Mesendoderm (in vitro differentiated cells): ENCODE results near the gene SH2D1B.
"Not testable (repeated sequence)": the region's sequence is repeated elsewhere in the genome, so short reads cannot be mapped to it uniquely, and the experiment has no call there.

Experiments used
- DNase-seq: peaks from one replicate; pipeline ENCODE4 v3.0.0; 2013
- H2AK5ac ChIP-seq: 2 replicates; pipeline ENCODE4 v1.6.1; 2013; ENCODE audit warnings: low read length, inconsistent platforms
- H2BK120ac ChIP-seq: 2 replicates; pipeline ENCODE4 v1.6.1; 2013; ENCODE audit warnings: low read depth, mild to moderate bottlenecking, low read length, moderate library complexity, mixed read lengths
- H2BK15ac ChIP-seq: replicated peaks from 2 replicates; pipeline ENCODE4 v1.6.1; 2013; ENCODE audit warnings: low read depth, mild to moderate bottlenecking, moderate library complexity
- H2BK5ac ChIP-seq: 2 replicates; pipeline ENCODE4 v1.6.1; 2013; ENCODE audit warnings: low read length, inconsistent platforms
- H3K18ac ChIP-seq: 2 replicates; pipeline ENCODE4 v1.6.1; 2013; ENCODE audit warnings: mild to moderate bottlenecking, low read length, mixed read lengths
- H3K23ac ChIP-seq: one replicate; pipeline ENCODE4 v1.6.1; 2013; ENCODE audit warnings: low read length
- H3K27ac ChIP-seq: 2 replicates; pipeline ENCODE4 v1.5.1; 2013; ENCODE audit warnings: low read depth, mild to moderate bottlenecking, inconsistent platforms, low read length, moderate library complexity
- H3K27me3 ChIP-seq: 2 replicates; pipeline ENCODE4 v1.6.1; 2013; ENCODE audit warnings: low read length, control low read depth, mild to moderate bottlenecking, inconsistent platforms; ENCODE audit not compliant: insufficient read depth, poor library complexity
- H3K36me3 ChIP-seq: 2 replicates; pipeline ENCODE4 v1.6.1; 2013; ENCODE audit warnings: low read length, inconsistent platforms; ENCODE audit not compliant: control insufficient read depth, insufficient read depth
- H3K4ac ChIP-seq: one replicate; pipeline ENCODE4 v1.6.1; 2013; ENCODE audit warnings: low read depth, mild to moderate bottlenecking, low read length, moderate library complexity
- H3K4me1 ChIP-seq: 2 replicates; pipeline ENCODE4 v1.6.1; 2013; ENCODE audit warnings: low read depth, low read length, inconsistent platforms; ENCODE audit not compliant: control insufficient read depth
- H3K4me2 ChIP-seq: 2 replicates; pipeline ENCODE4 v1.6.1; 2013; ENCODE audit warnings: low read length
- H3K4me3 ChIP-seq: 2 replicates; pipeline ENCODE4 v1.5.1; 2013; ENCODE audit warnings: mild to moderate bottlenecking, low read length
- H3K56ac ChIP-seq: one replicate; pipeline ENCODE4 v1.6.1; 2013; ENCODE audit warnings: low read length
- H3K79me1 ChIP-seq: 2 replicates; pipeline ENCODE4 v1.6.1; 2013; ENCODE audit warnings: low read length, inconsistent platforms
- H3K79me2 ChIP-seq: 2 replicates; pipeline ENCODE4 v1.6.1; 2013; ENCODE audit warnings: mild to moderate bottlenecking, low read length; ENCODE audit not compliant: control insufficient read depth, insufficient read depth
- H3K9ac ChIP-seq: 2 replicates; pipeline ENCODE4 v1.6.1; 2013; ENCODE audit warnings: low read length, inconsistent platforms
- H4K5ac ChIP-seq: one replicate; pipeline ENCODE4 v1.6.1; 2013; ENCODE audit warnings: low read length
- H4K8ac ChIP-seq: one replicate; pipeline ENCODE4 v1.6.1; 2013; ENCODE audit warnings: low read depth, mild to moderate bottlenecking, control low read depth, low read length, moderate library complexity
- WGBS: extraction: QIAGEN DNeasy Blood & Tissue Kit; methylation state at CpG from one replicate; pipeline ENCODE4 v1.1.7; 2013; ENCODE audit warnings: low lambda C conversion rate, missing lambda C conversion rate; ENCODE audit not compliant: insufficient coverage; ENCODE audit errors: extremely low coverage; 5-methylcytosine and 5-hydroxymethylcytosine counted together

Gene SH2D1B

GRCh38 chr1:162432977-162433713, 21.2 kb upstream of the SH2D1B start:
- H4K8ac ChIP-seq, H2BK15ac ChIP-seq, H3K4me1 ChIP-seq, H3K18ac ChIP-seq, H3K79me1 ChIP-seq, H3K27ac ChIP-seq, H3K79me2 ChIP-seq, H3K56ac ChIP-seq, DNase-seq, H3K27me3 ChIP-seq, H3K4me2 ChIP-seq, H4K5ac ChIP-seq, H3K36me3 ChIP-seq, H2AK5ac ChIP-seq, H3K4me3 ChIP-seq, H2BK5ac ChIP-seq, H3K9ac ChIP-seq, H3K23ac ChIP-seq, H2BK120ac ChIP-seq, H3K4ac ChIP-seq: not testable (repeated sequence)
- no CpG with 5 or more reads among the region's 47 CpGs for WGBS

- WGBS: no CpG with 5 or more reads among the region's 4 CpGs
- H3K23ac ChIP-seq: no peak overlapping the region
- no peak overlapping the region for H3K56ac ChIP-seq
- no peak overlapping the region for H3K9ac ChIP-seq
- no peak overlapping the region for H3K4me3 ChIP-seq
- H4K8ac ChIP-seq: no peak overlapping the region
- H3K27me3 ChIP-seq: no peaks in the 10 kb centered on the region
- no peak for DNase-seq
- no peaks in the 10 kb centered on the region for H3K4me1 ChIP-seq
- H3K36me3 ChIP-seq: no peaks in the 10 kb centered on the region
- H4K5ac ChIP-seq: no peak overlapping the region
- H3K4me2 ChIP-seq: no peak overlapping the region
- no peak overlapping the region for H2BK15ac ChIP-seq
- no peak overlapping the region for H3K27ac ChIP-seq
- no peak overlapping the region for H3K18ac ChIP-seq
- no peak overlapping the region for H3K4ac ChIP-seq
- no peak overlapping the region for H2AK5ac ChIP-seq
- H3K79me2 ChIP-seq: no peaks in the 10 kb centered on the region
- no peaks in the 10 kb centered on the region for H3K79me1 ChIP-seq
- H2BK120ac ChIP-seq: no peak overlapping the region
- no peak overlapping the region for H2BK5ac ChIP-seq
Measured at GRCh38 chr1:162430583-162430982, 18.6 kb upstream of the SH2D1B start.

GRCh38 chr1:162422662-162423375, 10.9 kb upstream of the SH2D1B start:
- no peak overlapping the region for H2AK5ac ChIP-seq
- H3K4me2 ChIP-seq: no peak overlapping the region
- H3K36me3 ChIP-seq: no peaks in the 10 kb centered on the region
- no peak overlapping the region for H3K27ac ChIP-seq
- H3K4me3 ChIP-seq: no peak overlapping the region
- H3K4me1 ChIP-seq: no peaks in the 10 kb centered on the region
- no peak overlapping the region for H3K18ac ChIP-seq
- H2BK120ac ChIP-seq: no peak overlapping the region
- H3K56ac ChIP-seq: no peak overlapping the region
- WGBS: no CpG with 5 or more reads among the region's 10 CpGs
- no peak overlapping the region for H2BK5ac ChIP-seq
- H2BK15ac ChIP-seq: no peak overlapping the region
- no peaks in the 10 kb centered on the region for H3K27me3 ChIP-seq
- no peaks in the 10 kb centered on the region for H3K79me1 ChIP-seq
- H4K5ac ChIP-seq: no peak overlapping the region
- H3K9ac ChIP-seq: no peak overlapping the region
- no peak overlapping the region for H3K23ac ChIP-seq
- DNase-seq: no peak
- no peak overlapping the region for H3K4ac ChIP-seq
- H3K79me2 ChIP-seq: no peaks in the 10 kb centered on the region
- H4K8ac ChIP-seq: no peak overlapping the region

- H3K79me2 ChIP-seq: no peaks in the 10 kb centered on the region
- no peak overlapping the region for H2BK120ac ChIP-seq
- no peaks in the 10 kb centered on the region for H3K79me1 ChIP-seq
- no peak overlapping the region for H3K56ac ChIP-seq
- H3K27ac ChIP-seq: no peak overlapping the region
- H3K9ac ChIP-seq: no peak overlapping the region
- no peaks in the 10 kb centered on the region for H3K36me3 ChIP-seq
- no peak overlapping the region for H3K18ac ChIP-seq
- no peak overlapping the region for H3K4me3 ChIP-seq
- no peak overlapping the region for H3K23ac ChIP-seq
- H3K4me1 ChIP-seq: no peaks in the 10 kb centered on the region
- H3K27me3 ChIP-seq: no peaks in the 10 kb centered on the region
- H2BK15ac ChIP-seq: no peak overlapping the region
- H3K4me2 ChIP-seq: no peak overlapping the region
- WGBS: no CpG with 5 or more reads among the region's 5 CpGs
- H3K4ac ChIP-seq: no peak overlapping the region
- no peak overlapping the region for H2BK5ac ChIP-seq
- H4K5ac ChIP-seq: no peak overlapping the region
- H2AK5ac ChIP-seq: no peak overlapping the region
- no peak for DNase-seq
- H4K8ac ChIP-seq: no peak overlapping the region
Measured at GRCh38 chr1:162421258-162422164, 9.6 kb upstream of the SH2D1B start.

- no peak overlapping the region for H4K8ac ChIP-seq
- H3K4ac ChIP-seq: no peak overlapping the region
- H3K79me2 ChIP-seq: no peaks in the 10 kb centered on the region
- DNase-seq: peak; percentile 57
- no peak overlapping the region for H3K18ac ChIP-seq
- no CpG with 5 or more reads among the region's 3 CpGs for WGBS
- no peaks in the 10 kb centered on the region for H3K4me1 ChIP-seq
- no peak overlapping the region for H3K27ac ChIP-seq
- H3K36me3 ChIP-seq: no peaks in the 10 kb centered on the region
- H3K27me3 ChIP-seq: no peaks in the 10 kb centered on the region
- no peak overlapping the region for H3K23ac ChIP-seq
- H3K56ac ChIP-seq: no peak overlapping the region
- H2BK120ac ChIP-seq: no peak overlapping the region
- H2AK5ac ChIP-seq: no peak overlapping the region
- no peak overlapping the region for H4K5ac ChIP-seq
- no peaks in the 10 kb centered on the region for H3K79me1 ChIP-seq
- no peak overlapping the region for H2BK15ac ChIP-seq
- no peak overlapping the region for H2BK5ac ChIP-seq
- H3K9ac ChIP-seq: no peak overlapping the region
- H3K4me2 ChIP-seq: no peak overlapping the region
- no peak overlapping the region for H3K4me3 ChIP-seq
Measured at GRCh38 chr1:162420120-162420519, 8.2 kb upstream of the SH2D1B start.
